DMS53 treated with DMSO at 0.1 percent for 48 hours (cell line): ENCODE results near the gene ABCF2.
A peak's percentile ranks its signal among the peaks of the same experiment; 100 is the strongest.

Source experiments
- DNase-seq: peaks from one replicate; lab custom pipeline; 2025; ENCODE audit not compliant: unreplicated experiment; lab: John Stamatoyannopoulos, UW

The ABCF2 gene

GRCh38 chr7:151195616-151196450 lies 31.2 kb downstream of the ABCF2 start:
- DNase-seq, result no peak

GRCh38 chr7:151194188-151194587 lies 32.8 kb downstream of the ABCF2 start:
- no peak for DNase-seq

- no peak for DNase-seq
These were observed 33.6 kb downstream of the ABCF2 start for GRCh38 chr7:151193203-151193978.

GRCh38 chr7:151192002-151192539 lies 34.9 kb downstream of the ABCF2 start:
- DNase-seq, result no peak

- DNase-seq, result no peak
These were observed 35.5 kb downstream of the ABCF2 start for GRCh38 chr7:151191544-151191943.

GRCh38 chr7:151189038-151189437 lies 38.0 kb downstream of the ABCF2 start:
- DNase-seq, result no peak

GRCh38 chr7:151188252-151188542 lies 38.8 kb downstream of the ABCF2 start:
- no peak for DNase-seq

GRCh38 chr7:151187409-151188251 lies 39.4 kb downstream of the ABCF2 start:
- no peak for DNase-seq

GRCh38 chr7:151186640-151187408 lies 40.2 kb downstream of the ABCF2 start, which contains the start of gene ASB10:
Gene ASB10 (minus strand): TSS chr7:151187250. CDS start chr7:151187130, 120 bp downstream.
- DNase-seq, result no peak

GRCh38 chr7:151185762-151186639 lies 41.0 kb downstream of the ABCF2 start:
- no peak for DNase-seq

- no peak for DNase-seq
These were observed 46.0 kb downstream of the ABCF2 start for GRCh38 chr7:151181011-151181431.

GRCh38 chr7:151179946-151180345 lies 47.1 kb downstream of the ABCF2 start:
- DNase-seq, result no peak

GRCh38 chr7:151179287-151179860 lies 47.6 kb downstream of the ABCF2 start:
- no peak for DNase-seq

- DNase-seq, result no peak
These were observed 48.2 kb downstream of the ABCF2 start for GRCh38 chr7:151178831-151179230.

GRCh38 chr7:151178236-151178635 lies 48.8 kb downstream of the ABCF2 start:
- DNase-seq, result no peak

- no peak for DNase-seq
These were observed 49.7 kb downstream of the ABCF2 start for GRCh38 chr7:151177310-151177709.

- no peak for DNase-seq
These were observed 50.6 kb downstream of the ABCF2 start for GRCh38 chr7:151176401-151176800.

GRCh38 chr7:151175793-151176311 lies 51.2 kb downstream of the ABCF2 start:
- peak; percentile 52 for DNase-seq
